ENCODE data around the gene NDUFS7. TPM values are rescaled to one million over a fixed set of nuclear protein-coding genes. Genes with fewer than 3 reads are reported as not detected.

The NDUFS7 gene
- total and polyA plus RNA-seq, 10 of the 15 experiments (the other 5 are each of a cell fraction or from before 2014, with no cell fraction given) = 5.1 to 282 (median 92.9) TPM

DNA sequence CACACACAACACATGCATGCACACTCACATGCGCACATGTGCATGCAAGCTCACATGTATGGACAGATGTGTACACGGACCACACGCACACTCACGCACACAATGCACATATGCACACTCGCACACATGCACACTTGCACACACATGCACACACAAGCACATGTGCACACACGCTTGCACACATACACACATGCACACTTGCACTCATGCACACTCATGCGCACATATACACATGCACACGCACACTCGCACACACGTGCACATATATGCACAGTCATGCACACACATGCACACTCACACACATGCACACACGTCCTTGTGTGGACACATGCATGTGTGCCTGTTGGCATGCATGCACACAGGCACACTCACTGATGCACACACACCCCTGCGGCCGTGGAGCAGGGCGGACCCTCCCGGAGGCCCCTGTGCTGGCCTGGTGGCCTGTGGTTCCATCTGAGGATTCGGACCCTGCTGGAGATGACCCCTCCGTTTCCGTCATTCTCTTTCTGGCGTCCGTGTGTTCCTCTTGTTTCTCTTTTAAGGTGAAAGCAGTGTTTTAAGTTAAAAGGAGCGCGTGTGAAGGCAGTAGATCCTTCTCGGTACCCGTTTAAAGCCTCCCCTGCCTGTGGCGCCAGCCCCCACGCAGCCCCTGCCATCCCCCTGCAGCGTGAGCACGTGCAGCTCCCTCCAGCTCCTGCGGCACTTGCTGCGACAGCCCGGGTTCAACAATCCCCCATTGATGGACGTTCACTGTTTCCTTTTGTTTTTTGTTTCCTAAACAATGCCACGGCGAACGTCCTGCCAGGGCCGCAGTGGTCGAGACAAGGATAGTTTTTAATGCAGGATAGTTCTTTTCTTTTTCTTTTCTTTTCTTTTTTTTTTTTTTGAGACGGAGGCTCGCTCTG lies 5.6 kb downstream of the NDUFS7 start (continued):
- TF ChIP-seq SPI1 (IDR thresholded peaks at IDR 0.05; ENCODE audit: borderline replicate concordance, insufficient read depth, low read depth, low read length) (no peak), TBL1XR1 (IDR thresholded peaks at IDR 0.05; ENCODE audit: low read depth, low read length) (no peak), RAD21 (IDR thresholded peaks at IDR 0.05; ENCODE audit: insufficient read depth, low read depth, low read length) (no peak), YBX1 (IDR thresholded peaks at IDR 0.05) (no peak), EP300 (IDR thresholded peaks at IDR 0.05; ENCODE audit: borderline replicate concordance in 1 of 2, control insufficient read depth in 1 of 2, low read depth in 2 of 2, low read length in 2 of 2) (no peak), MAX (IDR thresholded peaks at IDR 0.05; ENCODE audit: low read depth, low read length) (no peak), HSF1 (IDR thresholded peaks at IDR 0.05; ENCODE audit: low read depth, low read length) (no peak), SIN3A (IDR thresholded peaks at IDR 0.05; ENCODE audit: low read depth, low read length) (no peak), MEF2A (IDR thresholded peaks at IDR 0.05; ENCODE audit: insufficient read depth, low read depth, low read length) (no peak), NBN (IDR thresholded peaks at IDR 0.05) (no peak), NFIC (IDR thresholded peaks at IDR 0.05; ENCODE audit: low read depth, low read length) (0 out of 2 replicates have a peak, but pooled peaks have one; percentile 41), POLR2AphosphoS5 (IDR thresholded peaks at IDR 0.05; ENCODE audit: low read length) (0 out of 2 replicates have a peak, but pooled peaks have one; percentile 60)
- TF ChIP-seq, protein P1, sequence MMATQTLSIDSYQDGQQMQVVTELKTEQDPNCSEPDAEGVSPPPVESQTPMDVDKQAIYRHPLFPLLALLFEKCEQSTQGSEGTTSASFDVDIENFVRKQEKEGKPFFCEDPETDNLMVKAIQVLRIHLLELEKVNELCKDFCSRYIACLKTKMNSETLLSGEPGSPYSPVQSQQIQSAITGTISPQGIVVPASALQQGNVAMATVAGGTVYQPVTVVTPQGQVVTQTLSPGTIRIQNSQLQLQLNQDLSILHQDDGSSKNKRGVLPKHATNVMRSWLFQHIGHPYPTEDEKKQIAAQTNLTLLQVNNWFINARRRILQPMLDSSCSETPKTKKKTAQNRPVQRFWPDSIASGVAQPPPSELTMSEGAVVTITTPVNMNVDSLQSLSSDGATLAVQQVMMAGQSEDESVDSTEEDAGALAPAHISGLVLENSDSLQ (IDR thresholded peaks at IDR 0.05) = no peak
- TF ChIP-seq, protein P2, sequence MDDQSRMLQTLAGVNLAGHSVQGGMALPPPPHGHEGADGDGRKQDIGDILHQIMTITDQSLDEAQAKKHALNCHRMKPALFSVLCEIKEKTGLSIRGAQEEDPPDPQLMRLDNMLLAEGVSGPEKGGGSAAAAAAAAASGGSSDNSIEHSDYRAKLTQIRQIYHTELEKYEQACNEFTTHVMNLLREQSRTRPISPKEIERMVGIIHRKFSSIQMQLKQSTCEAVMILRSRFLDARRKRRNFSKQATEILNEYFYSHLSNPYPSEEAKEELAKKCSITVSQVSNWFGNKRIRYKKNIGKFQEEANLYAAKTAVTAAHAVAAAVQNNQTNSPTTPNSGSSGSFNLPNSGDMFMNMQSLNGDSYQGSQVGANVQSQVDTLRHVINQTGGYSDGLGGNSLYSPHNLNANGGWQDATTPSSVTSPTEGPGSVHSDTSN (IDR thresholded peaks at IDR 0.05; ENCODE audit: insufficient replicate concordance, low read depth, low read length) = peak; percentile 82
- TF ChIP-seq, protein P3, sequence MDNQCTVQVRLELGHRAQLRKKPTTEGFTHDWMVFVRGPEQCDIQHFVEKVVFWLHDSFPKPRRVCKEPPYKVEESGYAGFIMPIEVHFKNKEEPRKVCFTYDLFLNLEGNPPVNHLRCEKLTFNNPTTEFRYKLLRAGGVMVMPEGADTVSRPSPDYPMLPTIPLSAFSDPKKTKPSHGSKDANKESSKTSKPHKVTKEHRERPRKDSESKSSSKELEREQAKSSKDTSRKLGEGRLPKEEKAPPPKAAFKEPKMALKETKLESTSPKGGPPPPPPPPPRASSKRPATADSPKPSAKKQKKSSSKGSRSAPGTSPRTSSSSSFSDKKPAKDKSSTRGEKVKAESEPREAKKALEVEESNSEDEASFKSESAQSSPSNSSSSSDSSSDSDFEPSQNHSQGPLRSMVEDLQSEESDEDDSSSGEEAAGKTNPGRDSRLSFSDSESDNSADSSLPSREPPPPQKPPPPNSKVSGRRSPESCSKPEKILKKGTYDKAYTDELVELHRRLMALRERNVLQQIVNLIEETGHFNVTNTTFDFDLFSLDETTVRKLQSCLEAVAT (IDR thresholded peaks at IDR 0.05) = no peak

Data from GM12878 (cell line).